Embryonic facial prominence (tissue), 1 donor: ENCODE results near the gene TFIP11.

Experiments
- DNase-seq: peaks from one replicate; pipeline ENCODE4 v3.0.0-alpha.2; 2016; ENCODE audit errors: extremely low spot score

Gene TFIP11

GRCh38 chr22:26448334-26448733 lies 63.9 kb downstream of the TFIP11 start:
- no peak for DNase-seq

DNA sequence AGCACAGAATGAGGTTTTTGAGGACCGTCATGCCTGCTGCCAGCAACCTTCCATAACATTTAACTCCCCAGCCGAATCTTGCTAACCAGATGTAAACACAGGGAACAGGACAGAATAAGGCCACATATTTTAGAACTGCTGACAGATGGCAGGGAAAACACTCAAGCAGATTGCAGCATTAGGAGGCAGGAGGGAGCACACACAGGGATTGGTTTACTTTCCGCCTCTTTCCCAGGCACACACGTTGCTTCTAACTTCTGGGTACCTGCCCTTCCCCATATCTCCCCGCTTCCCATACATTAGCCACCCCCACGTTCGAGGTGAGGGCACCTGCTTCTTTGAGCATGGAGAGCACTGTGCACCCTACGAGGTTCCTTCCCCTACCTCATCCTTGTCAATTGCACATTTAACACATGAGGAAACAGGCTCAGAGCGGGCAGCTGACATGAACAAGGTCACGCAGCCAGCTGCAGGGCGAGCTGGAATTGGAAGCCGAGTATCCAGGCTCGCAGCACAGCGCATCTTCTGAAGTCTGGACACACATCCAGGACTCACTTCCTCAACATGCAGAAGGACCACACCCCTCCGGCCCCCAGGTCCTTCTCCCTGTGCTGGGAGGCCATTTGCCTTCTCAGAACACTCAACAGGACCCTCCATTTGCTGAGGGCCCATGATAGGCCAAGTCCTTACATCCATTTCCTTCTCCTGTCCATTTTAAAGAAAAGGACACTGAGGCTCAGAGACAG lies 64.5 kb downstream of the TFIP11 start:
- DNase-seq = no peak

- DNase-seq = no peak
Measured at GRCh38 chr22:26446808-26447515, 65.3 kb downstream of the TFIP11 start.

- no peak for DNase-seq
Measured at GRCh38 chr22:26445577-26446275, 66.5 kb downstream of the TFIP11 start.

GRCh38 chr22:26444777-26445176 lies 67.5 kb downstream of the TFIP11 start:
- DNase-seq = no peak

DNA sequence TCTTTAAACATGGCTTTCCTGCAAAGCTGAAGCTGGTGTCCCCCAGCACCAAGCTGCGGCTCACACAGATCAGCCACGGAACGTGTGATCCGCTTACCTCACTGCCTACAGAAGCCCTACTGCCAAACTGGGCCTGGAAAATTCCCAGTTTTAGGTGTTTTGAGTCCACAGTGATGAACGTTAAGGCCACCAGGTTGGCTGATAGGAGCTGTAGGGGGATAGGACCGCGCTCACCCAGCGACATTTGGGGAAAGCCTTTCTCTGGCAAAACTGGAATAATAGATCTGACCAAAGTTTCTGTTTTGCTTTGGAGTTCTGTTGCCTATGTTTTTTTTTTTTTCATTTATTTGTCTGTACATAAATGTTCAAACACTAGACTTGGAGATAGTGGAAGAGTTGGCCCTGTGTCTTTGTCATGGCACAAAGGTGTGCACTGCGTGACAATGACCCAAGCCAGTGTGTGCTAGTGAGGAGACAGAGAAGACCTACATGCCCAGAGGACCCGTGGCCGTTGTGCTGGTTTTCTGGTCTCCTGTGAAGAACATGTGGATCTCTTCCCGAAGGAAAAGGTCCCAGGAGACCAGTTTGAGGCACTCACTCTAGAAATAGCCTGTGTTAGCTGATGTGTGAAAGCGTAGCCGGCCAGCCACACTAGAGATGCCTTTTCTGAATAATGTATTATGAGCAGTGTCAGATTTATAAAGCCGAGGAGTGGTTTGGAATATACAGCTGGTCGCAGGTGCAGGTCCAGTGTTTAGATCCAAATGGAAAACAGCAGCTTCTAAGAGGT lies 68.2 kb downstream of the TFIP11 start:
- no peak for DNase-seq

DNA sequence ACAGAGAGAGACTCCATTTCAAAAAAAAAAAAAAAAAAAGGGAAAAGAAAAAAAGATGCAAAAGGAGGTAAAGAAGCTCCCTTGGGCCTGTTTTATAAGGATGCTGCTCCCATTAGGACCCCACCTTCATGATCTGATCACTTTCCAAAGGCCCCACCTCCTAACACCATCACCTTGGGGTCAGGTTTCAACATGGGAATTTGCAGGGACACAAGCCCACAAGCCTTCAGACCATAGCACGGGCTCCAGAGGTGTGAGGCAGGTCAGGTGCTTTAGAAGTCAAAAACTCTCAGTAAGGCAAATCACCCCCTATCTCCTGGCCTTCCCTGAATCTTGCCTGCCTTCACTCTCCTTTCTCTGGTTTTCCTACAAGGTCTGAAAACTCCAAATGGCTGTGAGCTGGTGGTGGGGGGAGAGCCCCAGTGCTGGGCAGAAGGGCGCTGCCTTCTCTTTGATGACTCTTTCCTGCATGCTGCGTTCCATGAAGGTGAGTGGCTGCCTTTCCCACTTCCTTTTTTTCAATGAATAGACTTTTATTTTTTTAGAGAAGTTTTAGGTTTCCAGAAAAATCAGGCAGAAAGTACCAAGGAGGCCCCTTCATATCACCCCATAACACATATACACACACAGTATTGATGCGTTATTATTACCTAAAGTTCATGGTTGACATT lies 70.1 kb downstream of the TFIP11 start:
- DNase-seq = no peak
